PFSK-1 (cell line): Measurements from ENCODE around the gene MATN3. TPM values are rescaled to one million over a fixed set of nuclear protein-coding genes. Genes with fewer than 3 reads are reported as not detected.

Experiments used
- FOXP2 ChIP-seq: optimal IDR thresholded peaks from 2 replicates; pipeline ENCODE3; 2011; ENCODE audit warnings: borderline replicate concordance, control low read depth, inconsistent platforms; ENCODE audit not compliant: insufficient read depth; ENCODE audit errors: extremely low read length, extremely low read depth
- POLR2AphosphoS5 ChIP-seq: IDR thresholded peaks from 2 replicates; pipeline ENCODE4 v1.6.1; 2012; ENCODE audit warnings: low read depth, mild to moderate bottlenecking, control low read depth, low read length, moderate library complexity
- REST ChIP-seq, 2 experiments: IDR thresholded peaks; 2 replicates each; pipeline versions ENCODE4 v1.6.1 to v1.8.0; 2011 to 2012; ENCODE audit warnings: low read depth in 2 of 2, low read length in 2 of 2, control low read depth in 1 of 2, inconsistent platforms in 1 of 2, mild to moderate bottlenecking in 1 of 2, moderate library complexity in 1 of 2; ENCODE audit not compliant: insufficient read depth in 1 of 2
- SIN3A ChIP-seq: IDR thresholded peaks from 2 replicates; pipeline ENCODE4 v1.6.1; 2012; ENCODE audit warnings: mild to moderate bottlenecking, low read length, moderate library complexity, borderline replicate concordance; ENCODE audit not compliant: insufficient read depth
- TAF1 ChIP-seq: IDR thresholded peaks from 2 replicates; pipeline ENCODE4 v1.6.1; 2012; ENCODE audit warnings: low read length, control low read depth, borderline replicate concordance; ENCODE audit not compliant: insufficient read depth
- polyA plus RNA-seq: library from polyadenylated mRNA; unstranded; fragments of >200 nt; gene quantifications from one replicate; pipeline ENCODE4 v1.2.1, GENCODE V29; 2012; ENCODE audit warnings: low read depth, missing spikeins; ENCODE audit not compliant: insufficient read length

The MATN3 gene
- 14.1 TPM for polyA plus RNA-seq

- TF ChIP-seq TAF1 = no peak
- TF ChIP-seq FOXP2 = no peak
- TF ChIP-seq POLR2AphosphoS5 = no peak
- no peak for TF ChIP-seq REST (IDR thresholded peaks at IDR 0.05; ENCODE audit: insufficient read depth in 1 of 2, low read depth in 2 of 2, low read length in 2 of 2)
- TF ChIP-seq SIN3A = no peak
Measured at GRCh38 chr2:20012282-20013125, at the start of gene MATN3. MATN3 (minus strand) TSS chr2:20012668; CDS start chr2:20012631, 37 bp downstream.

- TF ChIP-seq SIN3A (no peak), FOXP2 (no peak), TAF1 (no peak), POLR2AphosphoS5 (no peak), REST (IDR thresholded peaks at IDR 0.05; ENCODE audit: insufficient read depth in 1 of 2, low read depth in 2 of 2, low read length in 2 of 2) (no peak)
Measured at GRCh38 chr2:20061940-20062339, 49.5 kb upstream of the MATN3 start.

- TF ChIP-seq POLR2AphosphoS5 (no peak), SIN3A (no peak), REST (IDR thresholded peaks at IDR 0.05; ENCODE audit: insufficient read depth in 1 of 2, low read depth in 2 of 2, low read length in 2 of 2) (no peak), TAF1 (no peak), FOXP2 (no peak)
Measured at GRCh38 chr2:20061476-20061875, 49.0 kb upstream of the MATN3 start.

- no peak for TF ChIP-seq SIN3A
- TF ChIP-seq TAF1 = no peak
- TF ChIP-seq POLR2AphosphoS5 = no peak
- TF ChIP-seq FOXP2 = no peak
- TF ChIP-seq REST (IDR thresholded peaks at IDR 0.05; ENCODE audit: insufficient read depth in 1 of 2, low read depth in 2 of 2, low read length in 2 of 2) = no peak
Measured at GRCh38 chr2:20060106-20060505, 47.6 kb upstream of the MATN3 start.
